SW 1271 (cell line): ENCODE measurements around the gene BCL10.
"Not testable (repeated sequence)": the region's sequence is repeated elsewhere in the genome, so short reads cannot be mapped to it uniquely, and the experiment has no call there.

Experiments
- DNase-seq, 2 experiments: peaks; one replicate each; lab custom pipeline; 2025; lab: John Stamatoyannopoulos, UW

BCL10 gene

GRCh38 chr1:85264150-85264549 lies 12.3 kb downstream of the BCL10 start:
- no peak for DNase-seq

DNA sequence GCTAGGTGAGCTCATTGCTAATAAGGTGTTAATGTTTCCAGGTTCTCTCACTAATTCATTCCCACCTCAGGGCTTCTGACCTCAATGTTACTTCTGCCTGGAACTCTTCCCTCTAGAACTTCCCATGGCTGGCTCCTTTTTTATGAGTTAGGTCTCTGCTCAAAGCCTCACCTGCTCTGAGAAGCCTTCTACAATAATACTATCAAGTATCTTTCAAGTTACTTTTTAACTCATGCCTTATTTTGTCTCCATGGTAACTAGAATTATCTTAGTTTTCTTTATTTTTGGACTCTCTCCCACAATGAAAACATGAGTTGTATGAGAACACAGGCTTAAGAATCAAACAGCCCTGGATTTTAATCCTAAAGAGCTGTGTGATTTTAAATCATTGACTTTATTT lies 13.4 kb downstream of the BCL10 start:
- no peak for DNase-seq

- no peak for DNase-seq
These were observed 16.5 kb downstream of the BCL10 start for GRCh38 chr1:85259912-85260274.

DNA sequence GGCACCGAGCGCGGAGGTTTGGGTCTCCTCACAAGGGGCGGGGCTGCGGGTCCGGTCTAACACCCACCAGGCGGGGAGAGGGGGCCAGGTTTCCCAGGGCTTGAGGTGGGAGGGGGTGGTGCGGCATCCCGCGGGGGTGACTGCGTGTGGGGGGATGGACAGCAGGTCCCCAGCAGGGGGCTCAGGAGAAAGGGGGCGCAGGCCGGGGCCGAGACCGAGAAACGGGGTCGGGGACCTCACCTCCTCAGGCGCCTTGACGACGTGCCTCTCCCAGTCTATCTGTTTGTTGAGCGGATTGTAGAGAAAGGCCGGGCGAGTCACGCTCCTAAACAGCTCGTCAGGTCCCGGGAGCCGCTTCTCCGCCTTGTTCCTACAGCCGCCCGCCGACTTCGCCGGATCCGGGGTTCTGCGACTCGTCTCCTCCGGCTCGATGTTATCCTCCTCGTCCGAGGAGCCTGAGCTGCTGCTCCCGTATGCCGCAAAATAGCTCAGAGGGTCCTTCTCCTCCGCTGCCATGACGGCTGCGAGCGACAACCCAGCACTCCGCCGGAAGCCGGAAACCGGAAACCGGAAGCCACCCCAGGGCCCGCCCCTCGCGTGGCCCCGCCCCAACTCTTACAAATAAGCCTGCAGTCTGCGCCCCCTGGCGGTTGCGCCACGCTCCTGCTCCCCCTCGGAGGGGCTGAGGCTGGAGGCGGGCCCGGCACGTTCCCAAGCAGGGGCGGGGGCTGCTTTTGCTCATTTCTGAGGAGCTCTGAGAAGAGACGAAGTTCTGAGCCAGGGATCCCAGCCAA lies 17.1 kb downstream of the BCL10 start, which contains the start of gene C1orf52:
Gene C1orf52 (minus strand): TSS at position 545 of the 794 bp plus-strand sequence. CDS start 29 bp downstream, at position 516.
- DNase-seq = peak; percentile 68 to 81

GRCh38 chr1:85258536-85259117 lies 17.8 kb downstream of the BCL10 start:
- no peak for DNase-seq

GRCh38 chr1:85249042-85249441 lies 27.4 kb downstream of the BCL10 start:
- not testable (repeated sequence) for DNase-seq

DNA sequence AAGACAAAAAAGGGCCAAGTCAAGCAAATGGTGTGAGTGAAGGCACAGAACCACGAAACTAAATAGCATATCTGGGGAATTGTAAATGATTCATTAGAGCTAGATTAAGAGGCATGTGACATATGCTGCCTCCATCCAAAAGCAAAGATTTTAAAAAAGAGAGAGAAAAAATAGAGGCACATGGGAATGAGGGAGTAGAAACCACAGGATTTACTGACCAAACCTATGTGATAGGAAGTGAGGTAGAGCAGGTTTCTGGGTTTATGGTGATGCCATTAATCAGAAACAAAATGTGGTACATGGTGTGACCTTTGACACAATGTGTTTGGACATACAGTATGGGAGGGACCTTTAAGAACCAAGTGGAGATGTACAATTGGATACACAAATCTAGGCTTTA lies 30.5 kb downstream of the BCL10 start:
- DNase-seq = no peak

DNA sequence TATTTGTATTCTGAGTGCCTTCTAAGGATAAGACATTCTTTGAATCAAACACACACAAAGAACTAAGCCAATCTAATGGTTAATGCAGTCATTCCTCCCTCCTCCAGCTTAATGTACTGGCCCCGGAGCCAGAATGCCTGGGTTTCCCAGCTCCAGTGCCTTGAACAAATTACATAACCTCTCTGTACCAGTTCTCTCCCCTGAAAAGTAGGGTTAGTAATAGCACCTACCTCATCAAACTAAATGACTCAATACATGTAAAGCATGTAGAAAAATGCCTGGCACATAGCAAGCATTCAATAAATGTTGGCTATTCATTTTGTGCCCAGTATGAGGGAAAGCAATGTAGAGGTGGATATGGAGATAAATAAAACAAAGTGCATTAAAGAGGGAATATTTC lies 31.0 kb downstream of the BCL10 start:
- DNase-seq = no peak

DNA sequence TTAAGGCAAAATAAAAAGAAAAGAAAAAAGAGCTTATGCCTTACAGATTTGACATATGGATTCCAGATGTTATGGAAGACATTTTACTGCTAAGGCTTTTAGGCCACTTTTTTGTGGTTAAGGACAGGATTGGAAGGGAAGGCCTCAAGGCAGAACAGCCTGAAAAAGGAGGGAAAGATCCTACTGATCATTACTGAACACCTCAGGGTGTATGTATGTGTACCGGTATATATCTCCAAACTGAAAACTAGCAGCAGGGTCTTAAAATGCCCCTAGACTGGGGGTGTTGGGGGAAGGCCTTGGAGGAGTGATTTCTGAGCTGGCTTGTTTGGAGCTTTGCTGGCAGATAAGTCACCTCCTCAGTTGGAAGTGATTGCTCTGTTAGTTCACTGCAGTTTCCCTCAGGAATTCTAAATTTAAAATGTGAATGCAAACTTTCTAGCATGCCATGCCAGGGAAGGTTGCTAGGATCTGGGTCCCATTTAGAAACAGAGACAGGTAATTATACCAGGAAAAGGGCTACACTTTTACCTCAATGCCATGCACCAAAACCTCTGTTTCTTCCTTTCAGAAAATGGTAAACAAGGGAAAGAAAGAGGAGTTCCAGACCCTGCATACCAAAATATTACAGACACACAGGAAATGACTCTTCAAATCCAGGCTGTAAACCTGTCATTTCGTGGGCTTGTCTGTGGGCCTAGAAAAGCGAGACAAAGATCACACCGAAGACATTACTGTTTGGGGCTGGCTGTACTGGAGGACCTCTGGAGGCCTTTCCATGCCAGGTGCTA lies 32.0 kb downstream of the BCL10 start:
- no peak for DNase-seq

DNA sequence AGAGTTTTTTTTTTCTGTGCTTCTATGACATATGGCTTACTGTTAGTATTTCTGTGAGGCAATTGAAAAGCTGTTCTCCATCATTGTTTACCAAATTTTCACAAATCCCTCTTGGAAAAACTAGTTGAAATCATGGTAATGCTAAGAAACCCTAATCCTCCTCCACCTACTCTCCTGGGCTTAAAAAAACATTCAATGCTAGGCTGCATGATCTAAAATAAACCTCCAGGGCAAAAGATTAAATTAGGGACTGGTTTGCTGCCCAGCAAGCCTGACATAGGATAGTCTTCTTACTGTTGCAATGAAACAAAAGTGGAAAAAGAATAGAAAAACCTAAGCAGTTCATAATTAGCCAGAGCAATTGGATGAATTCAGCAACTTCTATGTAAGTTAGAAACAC lies 33.1 kb downstream of the BCL10 start:
- DNase-seq = no peak

- no peak for DNase-seq
These were observed 35.8 kb downstream of the BCL10 start for GRCh38 chr1:85240643-85241042.

DNA sequence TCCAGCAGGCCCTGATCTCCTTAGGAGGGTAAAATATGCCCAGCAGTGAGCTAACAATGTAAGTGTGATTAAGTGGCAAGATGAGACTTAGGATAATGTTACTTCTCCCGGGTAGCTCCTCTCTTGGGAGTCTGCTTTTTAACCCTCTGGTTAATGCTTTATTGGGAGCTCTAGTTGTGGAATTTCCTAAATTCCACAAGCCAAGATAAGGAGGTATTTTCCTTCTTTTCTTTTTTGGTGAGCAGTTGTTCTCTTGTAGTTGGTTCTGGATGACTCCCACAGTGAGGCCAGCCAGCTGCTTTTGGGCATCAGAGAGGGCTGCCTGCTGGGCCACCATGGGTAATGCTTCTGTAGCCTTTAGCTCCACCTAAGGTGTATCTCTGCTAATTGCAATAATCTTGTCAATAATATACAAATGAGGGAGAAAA lies 36.2 kb downstream of the BCL10 start:
- DNase-seq = no peak

DNA sequence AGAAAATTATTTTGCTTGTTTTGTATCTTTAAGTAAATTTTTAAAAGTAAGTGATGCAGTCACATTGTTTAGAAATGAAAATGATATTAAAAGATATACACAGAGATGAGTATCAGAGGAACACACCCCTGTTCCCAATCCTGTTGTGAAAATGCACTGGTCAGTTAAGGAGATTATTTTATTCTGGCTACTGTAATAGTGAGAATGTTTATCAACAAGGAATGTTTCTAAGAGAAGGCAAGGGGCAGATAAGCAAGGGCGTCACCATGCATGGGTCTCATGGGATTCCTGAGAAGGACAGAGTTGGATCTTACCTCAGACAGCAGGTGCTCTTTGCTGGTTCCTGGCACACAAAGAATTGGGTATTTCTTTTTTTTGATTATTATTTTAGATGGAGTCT lies 38.8 kb downstream of the BCL10 start:
- DNase-seq = no peak

GRCh38 chr1:85230305-85230977 lies 46.0 kb downstream of the BCL10 start:
- no peak for DNase-seq

GRCh38 chr1:85229574-85230097 lies 46.8 kb downstream of the BCL10 start:
- DNase-seq = no peak

- DNase-seq = no peak
These were observed 47.5 kb downstream of the BCL10 start for GRCh38 chr1:85228972-85229371.

DNA sequence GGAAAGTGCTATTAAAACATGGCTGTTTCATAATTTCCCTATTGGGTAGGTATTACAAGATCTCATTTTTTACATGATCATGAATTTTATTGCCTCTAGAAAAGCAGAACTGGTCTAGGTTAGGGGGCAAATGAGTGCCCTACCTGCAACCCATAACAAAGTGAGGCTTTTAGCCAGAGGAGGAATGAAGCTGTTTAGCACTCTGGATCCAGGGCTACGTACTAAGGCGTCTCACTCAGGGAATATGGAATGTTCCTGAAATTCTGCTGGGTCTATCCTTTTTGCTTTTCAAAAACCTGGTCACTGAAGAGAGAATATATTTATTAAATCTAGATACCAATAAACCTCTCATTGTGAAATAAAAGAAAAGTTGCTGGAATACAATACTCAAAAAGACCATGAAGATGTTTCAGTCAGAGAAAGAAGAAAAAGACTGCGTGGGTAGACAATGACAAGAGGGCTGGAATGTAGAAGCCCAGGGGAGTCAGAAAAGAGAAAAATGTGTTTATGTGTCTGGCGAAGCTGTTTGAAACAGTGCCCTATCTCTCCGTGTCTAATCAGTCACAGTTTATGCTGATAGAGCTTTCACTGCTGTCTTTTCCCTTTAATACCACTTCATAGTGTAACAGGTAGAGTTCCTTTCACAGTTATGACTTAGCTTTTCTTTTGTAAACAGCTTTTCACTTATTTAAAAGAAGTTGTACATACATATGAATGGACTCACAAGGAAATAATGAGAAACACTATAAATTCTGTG lies 50.6 kb downstream of the BCL10 start:
- DNase-seq = no peak

GRCh38 chr1:85224734-85225623 lies 51.5 kb downstream of the BCL10 start:
- DNase-seq = no peak

- no peak for DNase-seq
These were observed 52.1 kb downstream of the BCL10 start for GRCh38 chr1:85224295-85224694.

DNA sequence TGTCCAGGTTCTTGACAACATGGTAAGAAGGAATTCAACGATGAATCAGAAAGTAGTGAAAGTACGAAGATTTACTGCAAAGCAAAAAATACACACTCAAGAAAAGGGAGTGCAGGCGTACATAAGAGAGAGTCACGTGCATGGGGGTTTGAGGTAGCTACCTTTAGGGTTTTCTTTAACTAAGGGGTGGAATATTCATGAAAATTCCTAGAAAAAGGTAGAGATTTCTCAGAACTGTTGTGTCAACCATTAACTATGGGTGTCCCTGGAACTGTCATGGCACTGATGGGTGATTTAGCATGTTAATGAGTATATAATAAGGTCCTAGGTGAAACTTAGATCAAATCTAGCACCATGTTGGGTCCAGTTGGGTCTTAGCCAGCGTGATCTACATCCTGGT lies 53.1 kb downstream of the BCL10 start:
- DNase-seq = no peak
